HG02588 (cell line): ENCODE results near the gene BCR.

ENCODE experiments used
- ATAC-seq: cut with Tn5 transposase; IDR thresholded peaks from one replicate; pipeline ENCODE4 v1.9.1; 2021; ENCODE audit warnings: mild to moderate bottlenecking, moderate library complexity; ENCODE audit not compliant: unreplicated experiment

Gene BCR

DNA sequence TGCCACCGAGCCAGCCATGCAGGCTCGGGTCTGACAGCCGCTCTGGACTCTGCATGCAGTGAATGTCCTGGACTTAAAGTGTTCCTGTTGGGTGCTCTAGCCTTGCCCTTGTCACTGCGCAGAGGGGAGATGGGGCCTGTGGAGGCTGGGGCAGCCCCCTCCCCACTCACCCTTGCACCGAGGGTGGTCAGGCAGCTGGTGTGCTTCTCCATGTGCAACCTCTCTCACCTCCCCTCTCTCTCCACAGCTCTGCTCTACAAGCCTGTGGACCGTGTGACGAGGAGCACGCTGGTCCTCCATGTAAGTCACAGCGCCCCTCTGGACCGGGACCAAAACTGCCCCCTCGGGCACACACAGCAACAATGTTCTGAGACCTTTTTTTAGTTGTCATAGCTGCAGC lies 92.5 kb downstream of the BCR start:
- ATAC-seq = no peak

DNA sequence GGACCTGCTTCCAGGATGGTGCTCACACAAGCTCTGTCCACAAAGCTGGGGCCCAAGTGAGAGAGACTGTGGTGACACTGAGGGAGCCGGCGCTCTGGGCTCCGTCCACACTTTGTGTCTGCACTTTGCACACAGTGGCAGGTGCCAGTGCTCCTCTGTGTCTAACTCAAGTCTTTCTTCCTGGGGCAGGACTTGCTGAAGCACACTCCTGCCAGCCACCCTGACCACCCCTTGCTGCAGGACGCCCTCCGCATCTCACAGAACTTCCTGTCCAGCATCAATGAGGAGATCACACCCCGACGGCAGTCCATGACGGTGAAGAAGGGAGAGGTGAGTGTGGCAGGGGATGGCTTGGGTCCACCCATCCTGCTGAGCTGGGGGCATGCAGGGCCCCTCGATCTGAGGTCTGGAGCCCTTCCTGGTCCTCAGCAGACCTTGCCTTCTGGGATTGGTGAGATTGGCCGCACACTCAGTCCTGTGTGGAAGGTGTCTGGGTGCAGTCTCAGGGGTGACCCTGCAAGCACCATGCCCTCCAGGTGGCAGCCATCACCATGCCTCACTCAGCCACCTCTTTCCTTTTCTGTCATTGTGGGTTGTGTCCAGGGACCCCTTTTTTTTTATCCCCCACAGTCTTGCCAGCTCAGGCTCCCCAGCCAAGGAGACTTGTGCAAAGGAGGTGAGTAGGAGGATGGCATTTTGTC lies 93.3 kb downstream of the BCR start:
- ATAC-seq = no peak

DNA sequence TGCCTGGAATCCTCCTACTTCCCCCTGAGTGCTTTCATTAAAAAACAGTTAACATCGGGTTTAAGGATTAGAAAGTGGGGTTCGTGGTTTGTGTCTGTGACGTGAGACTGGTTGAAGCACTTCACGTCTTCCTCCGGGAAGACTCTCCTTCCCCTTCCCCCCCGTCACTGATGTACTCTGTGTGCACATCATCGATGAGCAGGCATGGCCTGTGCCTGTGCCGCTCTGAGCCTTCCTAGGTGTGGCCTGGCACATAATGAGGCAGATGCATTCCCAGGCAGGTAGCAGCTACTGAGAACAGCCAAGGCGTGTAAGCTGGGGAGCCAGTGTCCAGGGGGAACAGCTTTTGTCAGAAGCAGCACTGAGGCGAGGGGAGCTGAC lies 93.8 kb downstream of the BCR start:
- no peak for ATAC-seq

DNA sequence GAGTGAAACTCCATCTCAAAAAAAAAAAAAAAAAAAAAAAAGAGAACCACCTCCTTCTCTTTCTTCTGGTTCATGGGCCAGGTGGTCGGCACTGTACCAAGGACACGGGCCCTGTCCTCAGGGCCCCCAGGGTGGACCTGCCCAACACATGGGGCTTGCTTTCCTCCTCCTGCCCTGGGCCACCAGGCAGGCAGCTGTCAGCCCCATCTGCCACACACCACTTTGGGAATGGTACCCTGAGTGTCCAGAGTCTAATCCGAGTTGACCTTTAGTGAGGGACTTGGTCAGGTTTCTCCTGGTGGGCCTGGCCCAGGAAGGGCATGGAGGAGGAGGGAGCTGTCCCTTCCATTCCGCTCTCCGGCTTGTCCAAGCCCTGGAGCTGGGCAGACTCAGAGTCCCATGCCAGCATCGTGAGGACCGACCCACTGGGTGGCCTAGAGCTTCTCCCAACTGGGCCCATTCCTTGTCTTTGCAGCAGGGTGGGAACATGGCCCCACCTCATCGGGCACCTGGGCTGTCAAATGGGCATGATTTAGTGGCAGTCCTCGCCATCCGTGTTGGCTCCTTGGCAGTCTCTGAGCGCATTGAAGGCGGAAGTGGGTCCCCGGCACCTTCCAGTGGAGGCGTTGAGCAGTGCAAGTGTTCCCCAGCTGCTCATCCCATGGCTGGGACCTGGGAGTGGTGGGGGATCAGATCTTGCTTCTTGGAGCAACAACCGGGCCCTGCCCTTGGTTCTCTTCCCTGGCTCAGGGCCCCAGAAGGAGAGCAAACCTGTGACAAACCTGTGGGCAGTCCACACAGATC lies 94.8 kb downstream of the BCR start:
- ATAC-seq = no peak

DNA sequence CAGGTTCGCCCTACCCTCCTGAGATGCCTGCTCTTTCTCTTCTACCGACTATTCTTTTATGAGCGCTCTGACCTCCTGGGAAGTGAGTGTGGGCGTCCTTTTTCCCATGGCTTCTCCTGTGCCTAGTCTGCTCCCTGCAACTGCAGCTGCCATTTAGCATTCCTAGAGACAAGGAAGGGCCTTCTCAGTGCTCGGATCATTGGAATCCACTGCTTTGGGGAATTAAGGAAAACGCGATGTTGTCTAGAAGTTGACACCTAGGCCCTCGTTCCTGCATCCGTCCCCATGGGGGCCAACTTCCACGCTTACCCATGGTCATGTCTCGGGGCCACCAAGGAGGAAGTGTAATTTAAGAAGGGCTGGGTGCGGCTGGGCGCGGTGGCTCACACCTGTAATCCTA lies 95.4 kb downstream of the BCR start:
- ATAC-seq = no peak

DNA sequence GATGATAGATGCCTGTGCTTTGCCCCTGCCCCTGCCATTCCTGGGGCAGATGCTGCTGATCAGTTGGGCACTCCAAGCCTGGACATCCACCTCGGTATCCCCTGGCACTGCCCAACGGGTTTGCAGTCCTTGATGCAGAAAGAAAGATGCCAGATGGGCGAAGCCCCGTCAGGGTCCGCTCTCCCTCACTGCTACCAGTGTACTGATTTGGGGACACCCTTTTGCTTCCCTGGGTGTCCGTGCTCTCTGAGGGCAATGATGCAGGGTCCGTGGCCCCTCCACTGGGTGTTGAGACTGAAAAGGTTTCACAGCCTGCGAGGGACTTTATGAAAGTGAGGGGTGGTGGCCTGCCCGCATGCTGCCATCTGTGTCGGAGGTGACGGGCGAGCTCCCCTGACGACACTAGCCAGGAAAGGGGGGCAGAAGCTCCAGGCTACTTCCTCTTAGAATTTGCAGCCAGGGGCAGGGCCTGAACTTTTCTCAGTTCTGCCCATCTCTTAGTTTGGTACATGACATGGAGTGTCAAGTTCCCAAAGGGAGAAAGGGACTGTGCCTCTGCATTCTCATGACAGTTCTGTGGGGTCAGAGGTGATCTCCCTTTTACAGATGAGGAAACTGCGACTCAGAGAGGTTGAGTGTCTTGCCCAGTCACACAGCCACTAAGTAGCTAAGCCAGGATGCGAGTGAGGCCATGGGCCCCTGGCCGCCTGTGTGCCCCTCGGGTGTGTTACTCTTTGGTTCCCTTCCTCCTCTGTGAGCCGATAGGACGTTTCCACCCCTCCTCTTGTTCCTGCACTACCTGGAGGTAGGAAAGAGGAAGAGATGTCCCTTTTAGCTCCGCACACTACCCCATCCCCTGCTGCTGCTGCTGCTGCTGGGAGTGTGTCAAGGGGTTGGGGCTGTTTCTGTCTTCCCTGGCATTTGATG lies 96.6 kb downstream of the BCR start:
- no peak for ATAC-seq

DNA sequence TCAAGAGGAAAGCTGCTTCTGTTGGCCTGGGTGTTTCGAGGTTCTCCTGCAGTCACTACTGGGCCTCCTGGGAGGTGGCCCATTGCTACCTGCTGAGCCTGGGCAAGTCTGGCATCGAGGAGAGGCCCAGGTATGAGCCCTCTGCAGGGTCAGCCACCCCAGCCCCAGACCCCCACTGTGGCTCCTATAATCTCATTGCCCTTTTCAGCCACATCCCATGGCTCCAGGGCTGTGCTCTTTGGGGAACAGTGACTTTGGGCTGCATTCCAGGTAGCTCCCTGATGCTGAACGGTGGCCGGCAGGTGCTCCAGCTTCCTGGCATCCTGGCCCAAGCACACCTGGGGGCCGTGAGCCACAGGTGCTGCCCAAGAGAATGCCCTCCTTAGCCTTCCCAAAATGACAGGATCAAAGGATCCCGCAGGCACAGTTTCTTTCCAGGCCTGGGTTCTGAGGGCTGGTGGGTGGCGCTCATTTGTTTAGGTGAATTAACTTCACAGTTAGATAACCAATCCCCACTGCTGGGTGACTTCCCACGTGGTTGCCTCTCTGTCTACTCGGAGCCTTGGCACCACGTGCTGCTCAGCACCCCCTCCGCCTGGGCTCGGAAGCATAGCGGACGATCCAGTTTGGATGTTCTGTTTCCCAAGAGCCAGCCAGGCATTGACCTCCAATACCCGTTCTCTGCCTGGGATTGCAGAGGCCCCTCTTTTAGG lies 97.4 kb downstream of the BCR start:
- no peak for ATAC-seq

DNA sequence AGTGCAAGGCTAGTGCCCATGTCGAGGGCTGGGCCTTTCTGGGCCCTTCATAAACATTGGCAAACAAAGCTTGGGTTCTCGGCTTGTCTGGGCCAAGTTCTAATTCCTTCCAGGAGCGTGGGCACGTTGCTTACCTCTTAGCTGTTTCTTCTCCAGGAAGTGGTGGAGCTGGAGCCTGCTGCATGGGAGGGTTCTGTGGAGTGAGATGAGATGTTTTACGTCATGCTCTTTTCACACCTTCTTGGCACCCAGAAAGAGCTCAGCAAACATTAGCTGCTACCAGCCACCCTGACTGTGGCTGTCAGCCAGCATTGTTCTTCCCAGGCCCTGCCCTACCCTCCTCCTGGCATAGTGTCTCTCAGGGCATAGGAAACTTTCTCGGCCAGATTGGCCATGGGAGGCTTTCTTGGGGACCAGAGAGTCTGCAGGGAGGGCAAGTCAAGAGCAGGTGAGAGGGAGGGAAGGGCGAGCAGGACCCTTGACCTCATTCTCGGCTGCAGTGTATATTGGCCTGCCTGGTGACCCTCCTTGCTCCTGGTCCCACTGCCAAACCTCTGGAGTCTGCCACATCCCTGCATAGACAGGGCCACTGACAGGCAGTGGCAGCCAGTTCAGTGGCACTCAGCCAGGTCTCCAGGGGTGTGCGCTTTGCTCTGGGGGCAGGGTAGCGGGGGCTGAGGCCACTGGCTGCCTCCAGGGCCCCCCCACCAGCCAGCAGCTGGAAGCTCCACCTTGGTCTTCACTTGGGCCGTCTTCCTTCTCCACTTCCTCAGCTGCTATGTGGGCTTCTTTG lies 98.8 kb downstream of the BCR start:
- ATAC-seq = no peak

DNA sequence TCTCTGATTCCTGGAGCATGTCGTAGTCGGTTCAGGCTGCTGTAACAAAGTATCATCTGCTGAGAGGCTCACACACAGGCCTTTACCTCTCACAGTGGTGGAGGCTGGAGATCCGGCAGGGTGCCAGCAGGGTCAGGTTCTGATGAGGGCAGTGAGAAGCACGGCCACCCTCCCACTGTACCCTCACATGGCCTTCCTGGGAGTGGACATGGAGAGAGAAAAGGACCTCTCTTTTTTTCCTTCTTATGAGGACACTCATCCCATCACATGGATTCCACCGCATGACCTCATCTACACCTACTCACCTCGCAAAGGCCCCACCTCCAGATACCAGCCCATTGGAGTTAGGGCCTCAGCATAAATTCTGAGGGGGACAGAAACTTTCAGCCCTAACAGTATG lies 99.5 kb downstream of the BCR start:
- no peak for ATAC-seq

DNA sequence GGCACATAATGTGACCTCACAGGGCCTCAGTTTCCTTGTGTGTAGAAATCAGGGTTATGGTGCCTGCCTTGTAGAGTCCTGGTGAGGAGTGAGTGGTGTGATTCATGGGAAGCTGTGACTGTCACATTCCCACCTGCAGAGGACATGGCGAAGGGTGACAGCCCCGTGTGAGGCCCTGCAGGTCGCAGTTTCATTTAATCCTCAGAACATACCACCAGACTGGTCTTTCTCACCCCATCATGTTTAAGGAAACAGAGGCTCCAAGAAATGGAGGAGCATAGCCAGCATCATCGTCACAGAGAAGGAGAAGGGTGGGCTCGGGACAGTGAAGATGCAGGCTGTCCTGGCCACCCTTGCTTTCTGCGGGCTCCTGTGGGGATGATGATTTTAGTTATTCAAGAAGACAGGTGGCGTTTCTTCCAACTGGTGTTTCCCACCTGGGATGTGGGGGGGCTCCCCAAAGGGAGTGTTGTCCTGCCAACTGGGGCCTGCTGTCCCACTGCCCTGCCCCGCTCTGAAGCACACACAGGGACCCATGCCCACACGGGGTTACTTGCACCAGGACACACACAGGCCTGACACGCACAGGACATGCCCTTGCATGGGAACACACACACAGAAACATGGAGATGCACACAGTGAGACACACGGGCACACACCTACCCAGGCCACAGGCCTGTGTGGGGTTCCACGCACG lies 100.2 kb downstream of the BCR start:
- ATAC-seq = no peak

DNA sequence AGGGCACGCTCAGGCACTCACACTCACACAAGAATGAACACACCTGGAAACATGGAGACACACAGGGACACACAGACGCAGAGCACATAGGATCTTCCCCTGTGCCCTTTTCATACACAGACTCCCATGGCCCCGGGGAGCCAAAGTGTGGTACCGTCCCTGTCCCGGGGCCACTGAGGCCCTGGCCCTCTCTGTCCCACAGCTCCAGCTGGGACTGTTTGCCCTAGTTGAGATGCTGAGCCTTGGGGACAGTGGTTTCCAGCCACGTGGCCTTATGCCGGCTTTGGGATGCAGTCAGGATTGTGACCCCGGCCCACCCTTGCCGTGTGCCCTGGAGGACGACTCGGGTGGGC lies 100.7 kb downstream of the BCR start:
- no peak for ATAC-seq

DNA sequence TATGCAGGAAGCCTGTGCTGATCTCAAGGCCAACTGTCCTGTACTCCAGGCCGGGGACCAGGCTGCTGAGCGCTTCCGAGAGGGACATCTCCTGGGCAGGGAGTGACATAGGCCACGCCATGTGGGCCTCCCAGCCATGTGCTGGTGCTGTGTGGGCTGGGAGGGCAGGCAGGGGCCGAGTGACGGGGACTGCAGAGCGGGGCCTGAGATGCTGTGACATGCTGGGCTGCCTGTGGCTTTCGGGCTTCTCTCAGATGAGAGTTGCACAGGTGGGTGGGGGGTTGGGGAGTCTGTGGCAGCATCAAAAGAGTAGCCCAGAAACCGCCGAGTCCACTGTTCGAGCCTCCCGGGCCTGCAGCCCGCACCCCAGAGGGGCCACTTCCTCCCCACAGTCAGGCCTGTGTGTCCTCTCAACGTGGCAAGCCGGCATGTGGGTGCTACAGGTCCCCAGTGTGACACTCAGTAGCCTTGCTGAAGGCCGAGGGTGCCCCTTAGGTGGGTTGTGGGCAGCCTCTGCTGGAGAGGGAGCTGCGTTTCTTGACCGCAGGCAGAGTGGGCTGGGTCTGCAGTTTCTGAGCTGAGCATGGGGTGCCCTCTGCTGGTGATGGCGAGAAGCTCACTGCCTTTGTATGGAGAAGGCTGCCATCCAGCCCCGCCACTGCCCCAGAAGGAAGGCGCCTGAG lies 101.2 kb downstream of the BCR start:
- ATAC-seq = no peak

DNA sequence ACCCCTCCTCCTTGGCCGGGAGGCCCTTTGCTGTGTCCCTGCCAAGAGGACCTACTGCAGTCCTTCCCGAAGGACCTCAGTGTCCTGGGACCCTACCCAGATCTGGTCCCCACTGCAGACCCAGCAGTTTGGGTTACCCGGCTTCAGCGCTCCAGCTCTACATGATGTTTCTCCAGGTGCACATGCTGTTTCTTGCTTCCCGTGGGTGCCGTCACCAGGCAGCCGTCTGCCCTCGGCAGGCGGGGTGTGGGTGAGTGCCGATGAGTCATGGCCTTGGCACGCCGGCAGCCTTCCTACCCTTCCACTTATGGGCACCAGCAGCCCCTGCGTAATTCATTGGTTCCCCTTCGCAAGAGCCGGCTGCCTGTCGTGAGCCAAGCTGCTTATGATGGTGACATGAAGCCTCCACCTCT lies 101.8 kb downstream of the BCR start:
- no peak for ATAC-seq

DNA sequence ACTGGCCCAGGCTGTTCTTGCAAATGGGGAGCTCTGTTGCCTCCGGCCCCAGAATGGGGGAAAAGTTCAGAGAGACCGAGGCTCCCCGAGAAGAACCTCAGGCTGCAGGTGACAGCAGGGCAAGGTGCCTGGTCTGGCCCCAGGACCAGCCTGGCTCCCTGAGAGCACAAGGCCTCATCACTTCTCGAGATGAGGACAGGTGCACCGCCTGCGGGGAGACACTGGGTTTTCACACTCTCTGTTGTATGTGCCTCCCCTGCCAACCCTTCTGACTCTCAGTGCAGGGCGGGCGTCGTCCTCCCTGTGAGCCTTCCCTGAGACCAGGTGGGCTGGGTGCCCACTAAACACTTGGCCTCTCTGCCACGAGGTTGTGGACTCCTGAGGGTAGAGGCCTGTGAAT lies 102.2 kb downstream of the BCR start:
- ATAC-seq = no peak

DNA sequence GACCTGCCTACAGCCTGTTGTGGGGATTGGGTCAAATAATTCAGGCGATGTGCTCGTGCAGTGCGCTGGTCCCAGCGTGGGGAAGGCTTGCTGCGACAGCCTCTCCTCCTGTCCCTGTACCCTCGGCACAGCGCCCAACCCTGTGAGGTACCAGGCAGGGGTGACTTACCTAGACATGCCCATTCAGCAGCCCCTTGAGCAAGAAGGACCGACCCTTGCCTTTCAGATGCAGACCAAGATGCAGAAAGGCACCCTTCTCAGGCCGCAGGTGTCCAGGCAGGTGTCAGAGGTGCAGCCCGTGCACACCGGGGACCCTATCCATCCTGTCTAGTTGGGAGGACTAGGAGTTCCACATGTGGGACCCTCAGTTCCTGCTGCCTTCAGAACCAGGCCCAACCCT lies 102.7 kb downstream of the BCR start:
- ATAC-seq = no peak

DNA sequence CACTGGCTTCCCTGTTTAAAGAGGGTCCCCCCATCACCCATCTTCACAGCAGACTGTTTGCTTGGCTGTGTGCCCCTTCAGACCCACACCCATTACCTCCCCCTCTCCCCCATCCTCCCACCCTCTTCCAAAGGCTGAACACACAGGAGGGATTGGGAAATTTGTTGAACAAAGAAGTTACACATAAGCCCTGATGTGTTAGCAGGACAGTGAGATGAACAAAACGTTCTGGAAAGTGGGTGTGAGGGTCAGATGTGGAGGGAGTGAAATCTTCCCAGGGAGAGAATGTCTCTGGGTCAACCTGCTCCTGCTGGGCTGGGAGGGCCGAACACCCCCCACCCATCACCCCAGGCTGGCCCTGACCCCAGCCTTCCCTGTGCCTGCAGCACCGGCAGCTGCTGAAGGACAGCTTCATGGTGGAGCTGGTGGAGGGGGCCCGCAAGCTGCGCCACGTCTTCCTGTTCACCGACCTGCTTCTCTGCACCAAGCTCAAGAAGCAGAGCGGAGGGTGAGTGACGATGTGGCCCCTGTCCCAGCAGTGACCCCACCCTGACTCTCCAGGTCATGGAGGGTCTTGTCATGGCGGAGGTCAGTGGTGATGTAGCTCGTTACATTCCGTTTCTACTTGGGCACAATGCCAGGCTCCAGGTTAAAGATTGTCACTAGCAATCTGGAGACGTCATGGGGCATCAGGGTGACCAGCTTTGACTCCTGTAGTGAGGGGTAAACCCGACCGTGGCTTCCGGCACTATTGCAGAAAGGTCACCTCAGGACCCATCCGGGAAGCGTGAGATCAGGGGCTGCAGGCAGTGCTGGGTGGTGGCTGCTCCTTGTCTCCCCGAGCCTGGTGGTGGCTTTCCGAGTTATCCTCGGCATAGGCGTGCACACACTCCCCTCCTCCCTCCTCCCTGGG lies 103.5 kb downstream of the BCR start:
- ATAC-seq = no peak

DNA sequence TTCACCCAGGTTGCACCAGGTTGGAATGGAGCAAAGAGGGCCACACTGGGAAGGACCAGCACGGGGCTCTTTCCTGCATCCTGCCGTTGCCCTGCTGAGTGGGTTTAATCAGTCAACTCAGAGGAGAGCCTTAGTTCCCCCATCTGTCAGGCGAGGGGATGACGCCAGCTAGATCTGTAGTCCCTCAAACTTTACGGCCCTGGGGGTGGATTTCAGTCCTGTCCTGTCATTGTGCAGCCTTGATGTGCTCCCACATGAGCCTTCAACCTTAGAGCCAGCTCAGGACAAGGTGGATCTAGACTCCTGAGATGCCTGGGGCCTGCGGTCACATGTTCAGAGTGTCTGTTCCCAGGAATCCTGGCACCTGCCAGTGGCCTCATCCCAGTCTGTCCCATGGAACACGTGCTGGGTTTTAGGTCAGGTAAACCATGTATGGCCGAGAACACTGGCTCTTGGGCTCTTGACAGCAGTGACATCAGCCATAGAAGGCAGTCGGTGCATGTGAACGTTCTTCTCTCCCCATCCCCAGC lies 104.3 kb downstream of the BCR start:
- ATAC-seq = no peak

DNA sequence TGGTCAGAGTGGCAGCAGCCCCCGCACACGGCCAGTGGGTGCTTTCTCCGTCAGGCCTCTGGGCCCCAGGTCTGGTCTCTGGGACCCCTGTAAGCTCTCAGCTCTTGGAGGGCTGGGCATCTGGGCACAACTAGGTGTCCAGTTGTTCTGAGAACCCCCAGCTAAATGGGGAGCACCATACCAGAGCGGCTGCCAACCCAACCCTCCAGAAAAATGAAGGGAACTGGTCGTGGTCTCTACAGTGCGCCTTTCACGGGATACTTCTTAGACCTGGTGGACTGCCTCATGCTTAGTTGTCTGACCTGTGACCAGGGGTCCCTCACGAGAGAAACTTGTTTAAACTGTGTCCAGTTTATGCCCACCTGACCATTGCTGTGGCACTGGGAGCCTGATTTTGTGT lies 104.9 kb downstream of the BCR start:
- no peak for ATAC-seq
